ENCODE measurements around the gene INPP5J.
A peak's percentile ranks its signal among the peaks of the same experiment; 100 is the strongest.

DNA sequence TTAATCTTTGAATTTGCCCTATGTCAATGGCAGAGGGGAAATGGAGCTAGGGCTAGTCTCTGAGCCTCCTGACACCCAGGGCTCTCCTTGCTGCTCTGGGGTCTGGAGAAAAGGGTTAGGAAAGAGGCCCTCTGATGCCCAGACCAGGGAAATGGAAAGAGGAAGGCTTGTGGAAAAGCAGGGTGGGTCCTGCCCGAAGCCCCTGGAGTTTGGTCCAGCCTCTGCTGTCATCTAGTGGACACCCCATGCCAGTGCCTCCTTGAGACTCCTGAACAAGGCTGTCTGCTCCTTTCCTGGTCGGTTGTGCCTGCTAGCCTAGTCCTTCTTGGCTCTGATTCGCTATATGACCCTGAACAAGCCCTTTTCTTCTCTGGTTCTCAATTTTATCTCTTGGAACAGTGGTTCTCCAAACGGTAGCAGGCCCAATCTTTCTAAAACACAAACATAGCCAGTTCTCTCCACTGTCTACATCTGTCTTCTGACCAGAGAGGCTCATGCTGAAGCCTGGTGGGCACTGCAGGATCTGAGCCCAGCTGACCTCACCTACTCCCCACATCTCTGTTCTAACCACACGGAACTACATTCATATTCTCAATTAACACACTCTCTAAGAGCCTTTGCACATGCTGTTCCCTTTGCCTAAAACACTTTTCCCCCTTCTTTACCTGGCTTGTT lies 26.3 kb downstream of the INPP5J start:
- TF ChIP-seq MYC (IDR thresholded peaks at IDR 0.05; ENCODE audit: low read depth, low read length) (no peak), POLR2A (IDR thresholded peaks at IDR 0.05; ENCODE audit: extremely low read depth, insufficient read length) (no peak)
- TF ChIP-seq, protein P1, sequence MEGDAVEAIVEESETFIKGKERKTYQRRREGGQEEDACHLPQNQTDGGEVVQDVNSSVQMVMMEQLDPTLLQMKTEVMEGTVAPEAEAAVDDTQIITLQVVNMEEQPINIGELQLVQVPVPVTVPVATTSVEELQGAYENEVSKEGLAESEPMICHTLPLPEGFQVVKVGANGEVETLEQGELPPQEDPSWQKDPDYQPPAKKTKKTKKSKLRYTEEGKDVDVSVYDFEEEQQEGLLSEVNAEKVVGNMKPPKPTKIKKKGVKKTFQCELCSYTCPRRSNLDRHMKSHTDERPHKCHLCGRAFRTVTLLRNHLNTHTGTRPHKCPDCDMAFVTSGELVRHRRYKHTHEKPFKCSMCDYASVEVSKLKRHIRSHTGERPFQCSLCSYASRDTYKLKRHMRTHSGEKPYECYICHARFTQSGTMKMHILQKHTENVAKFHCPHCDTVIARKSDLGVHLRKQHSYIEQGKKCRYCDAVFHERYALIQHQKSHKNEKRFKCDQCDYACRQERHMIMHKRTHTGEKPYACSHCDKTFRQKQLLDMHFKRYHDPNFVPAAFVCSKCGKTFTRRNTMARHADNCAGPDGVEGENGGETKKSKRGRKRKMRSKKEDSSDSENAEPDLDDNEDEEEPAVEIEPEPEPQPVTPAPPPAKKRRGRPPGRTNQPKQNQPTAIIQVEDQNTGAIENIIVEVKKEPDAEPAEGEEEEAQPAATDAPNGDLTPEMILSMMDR (IDR thresholded peaks at IDR 0.05; ENCODE audit: low read depth, low read length), result peak; percentile 98
- TF ChIP-seq, protein P2, sequence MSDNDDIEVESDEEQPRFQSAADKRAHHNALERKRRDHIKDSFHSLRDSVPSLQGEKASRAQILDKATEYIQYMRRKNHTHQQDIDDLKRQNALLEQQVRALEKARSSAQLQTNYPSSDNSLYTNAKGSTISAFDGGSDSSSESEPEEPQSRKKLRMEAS (IDR thresholded peaks at IDR 0.05; ENCODE audit: low read depth, low read length), result no peak
